HepG2 (cell line): ENCODE results near the gene PRPF4. TPM values are rescaled to one million over a fixed set of nuclear protein-coding genes. Genes with fewer than 3 reads are reported as not detected.

Experiments
- AHDC1 ChIP-seq: sonication (generic); formaldehyde crosslinking; IDR thresholded peaks from 2 replicates; pipeline ENCODE4 v1.5.1; 2020; ENCODE audit warnings: mild to moderate bottlenecking, missing genetic modification reagents, borderline replicate concordance
- CTCF ChIP-seq: sonication (generic); formaldehyde crosslinking; IDR thresholded peaks from 2 replicates; pipeline ENCODE4 v1.5.0; 2020; ENCODE audit warnings: mild to moderate bottlenecking, missing genetic modification reagents, moderate library complexity
- GFI1 ChIP-seq: sonication (generic); formaldehyde crosslinking; IDR thresholded peaks from 2 replicates; pipeline ENCODE4 v1.5.0; 2020; ENCODE audit warnings: missing genetic modification reagents, mild to moderate bottlenecking, borderline replicate concordance
- HOXD1 ChIP-seq: sonication (generic); formaldehyde crosslinking; IDR thresholded peaks from 2 replicates; pipeline ENCODE4 v1.5.0; 2020; ENCODE audit warnings: missing genetic modification reagents
- POLR2AphosphoS5 ChIP-seq: IDR thresholded peaks from 2 replicates; pipeline ENCODE4 v1.6.1; 2012; ENCODE audit warnings: low read depth, low read length
- RFXANK ChIP-seq: IDR thresholded peaks from 2 replicates; pipeline ENCODE4 v1.6.1; 2016
- RXRA ChIP-seq: sonication (generic); formaldehyde crosslinking; IDR thresholded peaks from 2 replicates; pipeline ENCODE4 v1.5.1; 2020; ENCODE audit warnings: missing genetic modification reagents
- THAP11 ChIP-seq: IDR thresholded peaks from 2 replicates; pipeline ENCODE4 v1.6.1; 2016; ENCODE audit warnings: missing biosample characterization, missing genetic modification reagents
- TOPORS ChIP-seq: sonication (generic); formaldehyde crosslinking; IDR thresholded peaks from 2 replicates; pipeline ENCODE4 v1.8.0; 2023; ENCODE audit warnings: mild to moderate bottlenecking, missing genetic modification reagents
- TRIM24 ChIP-seq: sonication (generic); formaldehyde crosslinking; IDR thresholded peaks from 2 replicates; pipeline ENCODE4 v1.8.0; 2022; ENCODE audit warnings: mild to moderate bottlenecking, missing genetic modification reagents
- ZKSCAN8 ChIP-seq: IDR thresholded peaks from 2 replicates; pipeline ENCODE4 v1.6.1; 2016; ENCODE audit warnings: borderline replicate concordance, missing genetic modification reagents, missing compliant biosample characterization
- ZMYM4 ChIP-seq: sonication (generic); formaldehyde crosslinking; IDR thresholded peaks from 2 replicates; pipeline ENCODE4 v1.8.1; 2023; ENCODE audit warnings: mild to moderate bottlenecking, missing genetic modification reagents
- ZNF407 ChIP-seq: sonication (generic); formaldehyde crosslinking; IDR thresholded peaks from one replicate; pipeline ENCODE4 v1.5.1; 2020; ENCODE audit warnings: mild to moderate bottlenecking, missing genetic modification reagents; ENCODE audit errors: not compliant biosample characterization
- ZNF460 ChIP-seq: sonication (generic); formaldehyde crosslinking; IDR thresholded peaks from 2 replicates; pipeline ENCODE4 v1.5.1; 2020; ENCODE audit warnings: missing genetic modification reagents, mild to moderate bottlenecking, borderline replicate concordance
- polyA plus RNA-seq, 8 experiments: library from polyadenylated mRNA; depleted of rRNA in 3 of 8; stranded (reverse) in 7 of 8; unstranded in 1 of 8; fragments of >200 nt; fragmentation: Illumina TruSeq in 4 of 8; extraction: Trizol in 4 of 8; gene quantifications; 2 replicates each; pipeline versions ENCODE4 v1.2.1 to v1.2.3, GENCODE V29; 2011 to 2016; ENCODE audit warnings: low read depth in 4 of 8, missing spikeins in 1 of 8, mixed read lengths in 1 of 8; ENCODE audit not compliant: insufficient read depth in 1 of 8
- total RNA-seq, 5 experiments: library from RNA; depleted of rRNA; stranded (reverse); fragments of >200 nt; fragmentation: Illumina TruSeq; extraction: Trizol; gene quantifications; 2 replicates each; pipeline ENCODE4 v1.2.3, GENCODE V29; 2016; ENCODE audit warnings: low read depth in 1 of 5

Gene PRPF4
- total and polyA plus RNA-seq, 2 of the 13 experiments (the other 11 are each of a cell fraction or from before 2014, with no cell fraction given): 10.3 to 49.0 TPM

- 0 out of 2 replicates have a peak, but pooled peaks have one; percentile 4 for TF ChIP-seq CTCF (CRISPR knock-in tag)
- 0 out of 2 replicates have a peak, but pooled peaks have one; percentile 52 for TF ChIP-seq ZKSCAN8 (CRISPR knock-in tag)
- 0 out of 2 replicates have a peak, but pooled peaks have one; percentile 25 for TF ChIP-seq TOPORS (CRISPR knock-in tag)
- TF ChIP-seq THAP11 (CRISPR knock-in tag): peak; percentile 46; the same call in 1 of the 2 replicates
- TF ChIP-seq AHDC1: peak; percentile 7; the same call in 1 of the 2 replicates
- peak; percentile 38; the same call in 1 of the 2 replicates for TF ChIP-seq POLR2AphosphoS5
- no peak for TF ChIP-seq RFXANK (CRISPR knock-in tag)
- TF ChIP-seq ZNF460 (CRISPR knock-in tag): peak; percentile 55; the same call in 1 of the 2 replicates
- no peak for TF ChIP-seq TRIM24
- TF ChIP-seq GFI1 (CRISPR knock-in tag): peak; percentile 49; the same call in 1 of the 2 replicates
- 0 out of 2 replicates have a peak, but pooled peaks have one; percentile 20 for TF ChIP-seq ZMYM4 (CRISPR knock-in tag)
- TF ChIP-seq ZNF407 (CRISPR knock-in tag): peak; percentile 24
- no peak for TF ChIP-seq HOXD1 (CRISPR knock-in tag)
- peak; percentile 78 for TF ChIP-seq RXRA (CRISPR knock-in tag)
These were observed 27.4 kb downstream of the PRPF4 start, which contains the start of gene RNF183 (continued) for GRCh38 chr9:113302792-113303418.
